Activated CD4-positive, alpha-beta T cell treated with anti-CD3 and anti-CD28 coated beads, Interleukin-2, amount 50 U/mL, for 24 hours (primary cell): ENCODE measurements around the gene PIF1.

Experiments used
- DNase-seq, 2 donors: peaks; one replicate each; pipeline ENCODE4 v3.0.0-alpha.2; 2020; ENCODE audit warnings: low read depth in 1 of 2, low spot score in 1 of 2

The PIF1 gene

GRCh38 chr15:64825431-64826294 lies at the start of gene PIF1:
Gene PIF1, minus strand, starts transcription at chr15:64825647. Its CDS starts 1,312 bp downstream, at chr15:64824335.
- peak; percentile 52 to 88 for DNase-seq

DNA sequence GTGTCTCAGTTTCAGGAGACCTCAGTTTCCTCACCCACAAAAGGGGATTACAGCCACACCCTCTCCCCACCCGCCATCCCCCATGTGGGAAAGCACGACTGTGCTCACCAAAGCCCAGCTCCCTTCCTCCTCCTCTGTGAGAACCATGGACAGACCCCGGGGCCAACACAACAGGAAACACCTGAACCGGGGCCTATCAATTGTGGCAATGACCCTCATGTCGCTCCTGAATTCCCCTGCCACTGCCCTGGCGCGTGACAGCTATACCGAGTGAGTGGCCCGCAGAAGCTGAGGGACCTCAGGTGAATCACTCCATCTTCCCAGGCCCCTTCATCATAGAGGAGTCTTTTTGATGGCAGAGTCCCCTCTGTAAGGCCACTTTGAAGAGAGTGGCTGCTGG lies 44.9 kb upstream of the PIF1 start:
- no peak for DNase-seq

DNA sequence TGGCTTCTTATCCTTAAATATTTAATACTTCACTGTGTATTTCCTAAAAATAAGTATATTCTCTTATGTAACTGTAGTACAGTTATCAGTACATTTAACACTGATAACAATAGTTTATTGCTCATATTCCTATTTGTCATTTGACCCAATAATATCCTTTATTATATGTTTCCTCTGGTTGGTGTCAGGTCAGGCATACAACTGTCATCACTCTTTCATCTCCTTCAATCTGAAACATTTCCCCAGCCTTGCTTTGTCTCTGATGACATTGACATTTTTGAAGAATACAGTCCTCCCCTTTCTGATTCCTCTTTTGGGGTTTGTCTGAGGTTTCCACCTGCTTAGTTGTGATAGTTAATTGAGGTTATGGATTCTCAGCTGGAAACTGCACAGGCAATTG lies 44.1 kb upstream of the PIF1 start:
- no peak for DNase-seq

DNA sequence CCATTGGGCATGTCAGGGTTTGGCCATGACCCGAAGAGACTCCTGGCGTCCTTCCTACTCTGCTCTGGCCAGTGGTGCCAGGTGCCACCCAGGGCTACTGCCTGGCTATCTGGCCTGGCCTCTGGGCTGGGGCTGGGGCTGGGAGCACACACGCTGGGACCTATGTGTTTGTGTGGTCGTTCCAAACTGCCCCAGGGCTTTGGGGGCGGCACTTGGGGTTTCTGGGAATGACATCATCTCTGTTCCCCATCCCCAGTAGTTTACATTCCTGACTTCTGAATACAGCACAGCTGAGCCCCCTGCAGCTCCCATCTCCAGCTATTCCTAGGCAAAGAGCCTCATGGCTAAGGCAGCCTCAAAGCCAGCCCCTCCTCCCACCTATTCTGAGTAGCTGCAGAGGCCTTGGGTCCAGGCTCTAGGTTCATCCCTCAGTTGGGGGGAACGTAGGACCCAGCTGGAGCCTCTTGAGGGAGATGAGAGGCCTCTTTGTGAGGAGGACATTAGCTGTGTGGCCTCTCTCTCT lies 40.6 kb upstream of the PIF1 start:
- no peak for DNase-seq

GRCh38 chr15:64865126-64865997 lies 39.9 kb upstream of the PIF1 start:
- DNase-seq: no peak

GRCh38 chr15:64864068-64864467 lies 38.6 kb upstream of the PIF1 start:
- DNase-seq: no peak

DNA sequence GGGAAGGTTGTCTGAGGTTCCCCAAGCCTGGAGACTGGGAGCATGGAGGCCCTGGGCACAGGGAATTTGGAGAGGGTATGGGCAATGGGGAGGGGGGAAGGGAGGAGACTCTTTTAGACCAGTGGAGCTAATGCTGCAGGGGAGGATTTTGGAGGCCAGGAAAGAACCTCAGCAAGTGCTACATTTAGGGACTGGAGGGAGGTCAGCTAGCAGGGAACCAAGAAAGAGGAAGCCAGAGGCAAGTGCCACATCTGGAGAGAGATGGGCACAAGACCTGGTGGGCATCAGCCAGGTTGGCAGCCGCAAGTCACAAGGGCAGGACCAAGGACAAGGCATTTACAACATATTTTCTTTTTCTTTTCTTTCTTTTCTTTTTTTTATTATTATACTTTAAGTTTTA lies 37.0 kb upstream of the PIF1 start:
- no peak for DNase-seq

GRCh38 chr15:64861960-64862359 lies 36.5 kb upstream of the PIF1 start:
- DNase-seq: no peak

- DNase-seq: no peak
Measured at GRCh38 chr15:64861331-64861730, 35.9 kb upstream of the PIF1 start.

- DNase-seq: no peak
Measured at GRCh38 chr15:64859226-64859625, 33.8 kb upstream of the PIF1 start.

GRCh38 chr15:64858021-64858575 lies 32.7 kb upstream of the PIF1 start:
- no peak for DNase-seq

DNA sequence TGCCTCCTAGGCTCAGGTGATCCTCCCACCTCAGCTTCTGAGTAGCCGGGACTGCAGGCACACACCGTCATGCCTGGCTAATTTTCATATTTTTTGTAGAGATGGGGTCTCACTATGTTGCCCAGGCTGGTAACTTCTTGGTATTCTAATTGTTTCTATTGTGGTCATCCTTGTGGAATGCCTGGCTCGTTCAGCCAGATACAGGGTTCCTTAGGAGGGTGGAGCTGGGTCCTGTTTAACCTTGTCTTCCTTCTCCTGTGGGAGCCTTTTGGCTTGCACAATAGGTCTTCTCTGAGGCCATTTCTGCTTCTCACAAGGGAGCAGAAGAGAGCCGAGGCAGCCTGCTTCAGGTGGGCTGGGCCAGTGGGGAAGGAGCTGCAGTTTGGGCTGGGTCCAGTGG lies 32.0 kb upstream of the PIF1 start:
- no peak for DNase-seq

DNA sequence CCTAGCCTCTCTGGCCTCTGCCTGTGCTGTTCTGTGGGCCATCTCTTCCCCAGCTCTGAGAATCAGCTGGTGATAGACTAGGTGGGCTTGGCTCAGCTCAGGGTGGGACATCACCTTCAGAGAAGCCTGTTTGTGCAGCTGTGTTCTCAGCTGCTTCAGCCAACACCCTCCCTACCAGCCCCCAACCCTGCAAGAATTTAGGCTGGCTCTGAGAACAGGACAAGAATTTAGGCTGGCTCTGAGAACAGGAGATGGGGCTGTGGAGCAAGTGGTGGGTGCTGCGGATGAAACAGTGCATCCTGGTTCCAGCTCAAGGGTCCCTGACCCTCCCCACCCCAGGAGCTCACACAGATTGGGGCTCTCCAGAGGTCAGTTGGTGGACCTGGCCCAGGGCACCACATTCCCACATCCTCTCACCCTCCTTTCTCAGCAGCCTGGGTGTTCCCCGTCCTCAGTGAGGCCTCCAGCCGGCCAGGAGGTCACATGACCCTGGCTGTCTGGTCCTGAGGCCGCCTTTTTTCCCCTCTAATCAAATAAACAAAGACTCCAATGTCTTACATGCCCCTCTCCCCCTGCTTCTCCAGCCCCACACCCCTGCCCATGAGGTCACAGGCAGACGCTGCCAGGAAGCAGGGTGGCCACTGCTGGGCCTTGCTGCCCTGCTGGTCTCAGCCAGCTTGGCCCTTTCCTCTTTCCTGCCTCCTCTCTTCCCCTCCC lies 31.1 kb upstream of the PIF1 start:
- DNase-seq: no peak

- no peak for DNase-seq
Measured at GRCh38 chr15:64855205-64855975, 29.9 kb upstream of the PIF1 start.

- DNase-seq: no peak
Measured at GRCh38 chr15:64854526-64854925, 29.1 kb upstream of the PIF1 start.

DNA sequence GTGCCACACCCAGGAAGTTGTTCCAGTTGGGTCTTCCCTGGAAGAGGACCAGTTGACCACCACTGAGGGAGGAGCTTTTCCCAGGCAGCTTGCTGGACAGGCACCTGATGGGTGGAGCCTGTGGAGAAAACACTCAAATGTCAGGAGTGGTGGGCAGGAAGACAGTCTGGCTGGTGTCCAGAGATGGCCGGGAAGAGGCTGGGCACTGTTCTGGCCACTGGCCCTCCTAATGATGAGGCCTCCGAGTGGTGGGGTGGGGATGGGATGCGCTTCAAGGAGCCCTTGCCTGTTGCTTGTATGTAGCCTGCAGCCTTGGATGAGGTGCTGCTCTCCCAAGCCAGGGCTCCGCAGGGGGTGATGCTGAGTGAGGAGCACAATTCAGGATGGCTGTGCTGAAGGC lies 28.6 kb upstream of the PIF1 start:
- no peak for DNase-seq

DNA sequence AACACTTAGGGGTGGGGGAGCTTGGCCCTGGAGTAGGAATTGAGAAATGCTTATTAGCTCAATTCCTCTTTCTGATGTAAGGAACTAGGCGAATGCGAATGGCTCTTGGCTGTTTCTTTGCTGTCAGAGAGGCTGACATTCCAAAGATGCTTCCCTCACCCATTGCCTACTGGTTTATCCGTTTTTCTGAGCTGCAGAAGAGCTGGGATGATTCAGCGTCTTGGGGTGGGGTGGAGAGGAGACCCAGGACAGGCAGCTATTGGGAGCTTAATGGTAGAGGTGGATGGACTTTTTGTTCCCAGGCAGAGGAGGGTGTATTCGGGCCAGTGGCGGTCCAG lies 26.0 kb upstream of the PIF1 start:
- DNase-seq: no peak

DNA sequence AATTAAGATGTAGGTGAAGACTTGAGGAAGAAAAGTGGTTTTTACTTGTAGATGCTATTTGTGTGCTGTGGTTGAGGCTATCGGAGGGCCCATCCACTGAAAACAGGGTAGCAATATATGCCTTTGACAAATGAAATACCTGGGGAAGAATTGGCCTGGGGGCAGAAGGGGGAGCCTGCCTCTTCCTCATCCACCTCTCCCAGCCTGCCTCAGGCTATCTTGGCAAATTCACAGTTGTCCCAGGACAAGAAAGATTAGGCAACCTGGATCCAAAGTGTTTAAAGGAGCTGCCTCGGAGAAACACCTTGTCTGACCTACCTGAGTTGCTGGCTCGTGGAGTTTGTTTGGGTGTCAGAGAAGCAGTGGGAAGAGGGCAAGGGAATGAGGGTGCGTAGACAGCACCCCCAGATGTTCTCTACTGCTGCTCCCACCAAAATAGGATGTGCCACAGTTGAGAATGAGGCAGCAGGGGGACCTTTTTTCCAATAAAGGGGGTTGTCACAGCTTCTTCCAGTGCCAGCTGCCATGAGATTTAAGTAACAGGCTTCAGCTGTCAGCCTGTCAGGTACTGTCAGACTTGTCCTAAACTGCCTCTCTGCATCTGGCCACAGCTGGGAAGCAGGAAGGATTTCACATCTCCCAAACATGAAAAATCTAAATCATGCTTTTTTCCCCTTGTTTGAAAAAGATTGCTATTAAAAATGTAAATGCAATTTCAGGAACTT lies 25.5 kb upstream of the PIF1 start:
- no peak for DNase-seq

- DNase-seq: no peak
Measured at GRCh38 chr15:64847876-64848716, 22.6 kb upstream of the PIF1 start.
